Measurements from ENCODE around the gene ATRN. TPM values are rescaled to one million over a fixed set of nuclear protein-coding genes. Genes with fewer than 3 reads are reported as not detected.

The ATRN gene
- total RNA-seq, 1 experiment from 2014 or later: 26.1 TPM

- Histone ChIP-seq H3F3A (ENCODE audit: low read length, unreplicated experiment) (no peaks in the 10 kb centered on the region), H3K9me3 (ENCODE audit: low read length) (no peaks in the 10 kb centered on the region), H2AFZ (ENCODE audit: low read length) (no peak overlapping the region), H4K20me1 (ENCODE audit: low read length) (no peaks in the 10 kb centered on the region), H3K9ac (ENCODE audit: low read length) (no peak overlapping the region), H3K9me2 (replicated peaks; ENCODE audit: low read length) (no peaks in the 10 kb centered on the region), H3K4me2 (ENCODE audit: low read length) (no peak overlapping the region), H3K4me3 (ENCODE audit: low read length) (no peak overlapping the region), H3K27me3 (ENCODE audit: low read length) (peaks cover 12% of the 10 kb centered on the region; the same call in 1 of the 2 replicates), H3K79me2 (ENCODE audit: low read length) (no peaks in the 10 kb centered on the region), H3K4me1 (ENCODE audit: insufficient read depth, low read length) (no peaks in the 10 kb centered on the region), H3K36me3 (ENCODE audit: low read depth, low read length) (no peaks in the 10 kb centered on the region), H3K27ac (ENCODE audit: low read length) (no peak overlapping the region)
- no peak for DNase-seq
- ATAC-seq: no peak
- TF ChIP-seq, protein P1, sequence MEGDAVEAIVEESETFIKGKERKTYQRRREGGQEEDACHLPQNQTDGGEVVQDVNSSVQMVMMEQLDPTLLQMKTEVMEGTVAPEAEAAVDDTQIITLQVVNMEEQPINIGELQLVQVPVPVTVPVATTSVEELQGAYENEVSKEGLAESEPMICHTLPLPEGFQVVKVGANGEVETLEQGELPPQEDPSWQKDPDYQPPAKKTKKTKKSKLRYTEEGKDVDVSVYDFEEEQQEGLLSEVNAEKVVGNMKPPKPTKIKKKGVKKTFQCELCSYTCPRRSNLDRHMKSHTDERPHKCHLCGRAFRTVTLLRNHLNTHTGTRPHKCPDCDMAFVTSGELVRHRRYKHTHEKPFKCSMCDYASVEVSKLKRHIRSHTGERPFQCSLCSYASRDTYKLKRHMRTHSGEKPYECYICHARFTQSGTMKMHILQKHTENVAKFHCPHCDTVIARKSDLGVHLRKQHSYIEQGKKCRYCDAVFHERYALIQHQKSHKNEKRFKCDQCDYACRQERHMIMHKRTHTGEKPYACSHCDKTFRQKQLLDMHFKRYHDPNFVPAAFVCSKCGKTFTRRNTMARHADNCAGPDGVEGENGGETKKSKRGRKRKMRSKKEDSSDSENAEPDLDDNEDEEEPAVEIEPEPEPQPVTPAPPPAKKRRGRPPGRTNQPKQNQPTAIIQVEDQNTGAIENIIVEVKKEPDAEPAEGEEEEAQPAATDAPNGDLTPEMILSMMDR (conservative IDR thresholded peaks at IDR 0.05; ENCODE audit: low read depth, low read length): no peak
- TF ChIP-seq EZH2 (IDR thresholded peaks at IDR 0.05; ENCODE audit: low read length, unreplicated experiment): no peak
- TF ChIP-seq EZH2phosphoT487 (IDR thresholded peaks at IDR 0.05; ENCODE audit: borderline replicate concordance, low read length): no peak
- intact Hi-C loops (cut with micrococcal nuclease): no loop called here
- ChIA-PET POLR2A (ENCODE audit: unreplicated experiment) (interaction anchor here (0.5 kb wide), 1 partner anchor 48 kb away, joined by 3 read pairs; no protein-coding TSS in a partner anchor), CTCF (no interaction called here)
- no TSS peak for BruUV-seq (replicated peaks)
Measured at GRCh38 chr20:3456648-3457047, 14.2 kb upstream of the ATRN start.

GRCh38 chr20:3459881-3460307 lies 10.9 kb upstream of the ATRN start:
- Histone ChIP-seq H3K4me2 (ENCODE audit: low read length) (no peak overlapping the region), H3K9ac (ENCODE audit: low read length) (no peak overlapping the region), H4K20me1 (ENCODE audit: low read length) (no peaks in the 10 kb centered on the region), H3K4me3 (ENCODE audit: low read length) (no peak overlapping the region), H3K9me2 (replicated peaks; ENCODE audit: low read length) (no peaks in the 10 kb centered on the region), H3F3A (ENCODE audit: low read length, unreplicated experiment) (no peaks in the 10 kb centered on the region), H3K27me3 (ENCODE audit: low read length) (peaks cover 12% of the 10 kb centered on the region; the same call in 1 of the 2 replicates), H3K27ac (ENCODE audit: low read length) (no peak overlapping the region), H3K36me3 (ENCODE audit: low read depth, low read length) (no peaks in the 10 kb centered on the region), H3K4me1 (ENCODE audit: insufficient read depth, low read length) (no peaks in the 10 kb centered on the region), H3K9me3 (ENCODE audit: low read length) (no peaks in the 10 kb centered on the region), H2AFZ (ENCODE audit: low read length) (no peak overlapping the region), H3K79me2 (ENCODE audit: low read length) (no peaks in the 10 kb centered on the region)
- TF ChIP-seq, protein P1 (conservative IDR thresholded peaks at IDR 0.05; ENCODE audit: low read depth, low read length): no peak
- no peak for TF ChIP-seq EZH2 (IDR thresholded peaks at IDR 0.05; ENCODE audit: low read length, unreplicated experiment)
- TF ChIP-seq EZH2phosphoT487 (IDR thresholded peaks at IDR 0.05; ENCODE audit: borderline replicate concordance, low read length): no peak
- BruUV-seq (replicated peaks): no TSS peak
- intact Hi-C loops (cut with micrococcal nuclease): no loop called here
- ChIA-PET CTCF (no interaction called here), POLR2A (ENCODE audit: unreplicated experiment) (no interaction called here)
- no peak for DNase-seq
- no peak for ATAC-seq

GRCh38 chr20:3461211-3461771 lies 9.5 kb upstream of the ATRN start:
- H2AFZ ChIP-seq (ENCODE audit: low read length): no peak overlapping the region
- no peak overlapping the region for H3K9ac ChIP-seq (ENCODE audit: low read length)
- no peaks in the 10 kb centered on the region for H3K79me2 ChIP-seq (ENCODE audit: low read length)
- no peak overlapping the region for H3K4me2 ChIP-seq (ENCODE audit: low read length)
- H4K20me1 ChIP-seq (ENCODE audit: low read length): no peaks in the 10 kb centered on the region
- no peak overlapping the region for H3K4me3 ChIP-seq (ENCODE audit: low read length)
- no peaks in the 10 kb centered on the region for H3K9me2 ChIP-seq (replicated peaks; ENCODE audit: low read length)
- ChIA-PET POLR2A (ENCODE audit: unreplicated experiment) (no interaction called here), CTCF (no interaction called here)
- no peak overlapping the region for H3K27ac ChIP-seq (ENCODE audit: low read length)
- DNase-seq (no peak), ATAC-seq (no peak)
- no peaks in the 10 kb centered on the region for H3K4me1 ChIP-seq (ENCODE audit: insufficient read depth, low read length)
- no TSS peak for BruUV-seq (replicated peaks)
- H3K9me3 ChIP-seq (ENCODE audit: low read length): no peaks in the 10 kb centered on the region
- H3K36me3 ChIP-seq (ENCODE audit: low read depth, low read length): no peaks in the 10 kb centered on the region
- intact Hi-C loops (cut with micrococcal nuclease): no loop called here
- H3F3A ChIP-seq (ENCODE audit: low read length, unreplicated experiment): no peaks in the 10 kb centered on the region
- H3K27me3 ChIP-seq (ENCODE audit: low read length): peaks cover 26% of the 10 kb centered on the region; the same call in 1 of the 2 replicates
- TF ChIP-seq EZH2phosphoT487 (IDR thresholded peaks at IDR 0.05; ENCODE audit: borderline replicate concordance, low read length) (no peak), EZH2 (IDR thresholded peaks at IDR 0.05; ENCODE audit: low read length, unreplicated experiment) (no peak)
- TF ChIP-seq, protein P1 (conservative IDR thresholded peaks at IDR 0.05; ENCODE audit: low read depth, low read length): no peak

Measured in PC-3 (cell line).